ENCODE data around the gene HLX. TPM values are rescaled to one million over a fixed set of nuclear protein-coding genes. Genes with fewer than 3 reads are reported as not detected.

HLX gene
- total RNA-seq, 1 experiment from 2014 or later, result not detected

- peaks cover 3% of the 10 kb centered on the region for H3K4me1 ChIP-seq (ENCODE audit: insufficient read depth, low read length, poor library complexity, severe bottlenecking)
- no TSS peak for BruUV-seq (replicated peaks)
- no peak for DNase-seq (ENCODE audit: low spot score)
- H3K36me3 ChIP-seq (ENCODE audit: insufficient read depth, low read length, poor library complexity, severe bottlenecking), result no peaks in the 10 kb centered on the region
- H3K27me3 ChIP-seq (replicated peaks; ENCODE audit: insufficient read depth, low read depth, low read length, poor library complexity), result peaks cover 68% of the 10 kb centered on the region
- intact Hi-C loops (cut with micrococcal nuclease; ENCODE audit: unreplicated experiment), result loop anchor here (5.0 kb wide), 1 partner anchor 1581 kb away; no protein-coding TSS in a partner anchor
- H3K27ac ChIP-seq (ENCODE audit: low read depth, low read length, poor library complexity, severe bottlenecking), result no peak overlapping the region
- no peaks in the 10 kb centered on the region for H3K9me3 ChIP-seq (ENCODE audit: low read depth, low read length, poor library complexity, severe bottlenecking)
- H3K4me3 ChIP-seq (ENCODE audit: low read depth, low read length, poor library complexity, severe bottlenecking), result no peak overlapping the region
- ChIA-PET CTCF (no interaction called here), POLR2A (ENCODE audit: low non-redundant PET) (no interaction called here)
- TF ChIP-seq EZH2 (IDR thresholded peaks at IDR 0.05; ENCODE audit: borderline replicate concordance, low read depth, low read length, poor library complexity, severe bottlenecking), result peak; percentile 26
- TF ChIP-seq, protein P1, sequence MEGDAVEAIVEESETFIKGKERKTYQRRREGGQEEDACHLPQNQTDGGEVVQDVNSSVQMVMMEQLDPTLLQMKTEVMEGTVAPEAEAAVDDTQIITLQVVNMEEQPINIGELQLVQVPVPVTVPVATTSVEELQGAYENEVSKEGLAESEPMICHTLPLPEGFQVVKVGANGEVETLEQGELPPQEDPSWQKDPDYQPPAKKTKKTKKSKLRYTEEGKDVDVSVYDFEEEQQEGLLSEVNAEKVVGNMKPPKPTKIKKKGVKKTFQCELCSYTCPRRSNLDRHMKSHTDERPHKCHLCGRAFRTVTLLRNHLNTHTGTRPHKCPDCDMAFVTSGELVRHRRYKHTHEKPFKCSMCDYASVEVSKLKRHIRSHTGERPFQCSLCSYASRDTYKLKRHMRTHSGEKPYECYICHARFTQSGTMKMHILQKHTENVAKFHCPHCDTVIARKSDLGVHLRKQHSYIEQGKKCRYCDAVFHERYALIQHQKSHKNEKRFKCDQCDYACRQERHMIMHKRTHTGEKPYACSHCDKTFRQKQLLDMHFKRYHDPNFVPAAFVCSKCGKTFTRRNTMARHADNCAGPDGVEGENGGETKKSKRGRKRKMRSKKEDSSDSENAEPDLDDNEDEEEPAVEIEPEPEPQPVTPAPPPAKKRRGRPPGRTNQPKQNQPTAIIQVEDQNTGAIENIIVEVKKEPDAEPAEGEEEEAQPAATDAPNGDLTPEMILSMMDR (conservative IDR thresholded peaks at IDR 0.05; ENCODE audit: low read depth, low read length), result no peak
Measured at GRCh38 chr1:220876511-220877376, 2.5 kb upstream of the HLX start.

GRCh38 chr1:220877377-220878095 is 1.7 kb upstream of the HLX start:
- CTCF ChIA-PET, result interaction anchor here (0.6 kb wide), 1 partner anchor 325 kb away, joined by 3 read pairs; no protein-coding TSS in a partner anchor

More at GRCh38 chr1:220877377-220878095, 1.7 kb upstream of the HLX start:
- Histone ChIP-seq H3K4me1 (ENCODE audit: insufficient read depth, low read length, poor library complexity, severe bottlenecking) (peaks cover 3% of the 10 kb centered on the region), H3K27ac (ENCODE audit: low read depth, low read length, poor library complexity, severe bottlenecking) (no peak overlapping the region), H3K9me3 (ENCODE audit: low read depth, low read length, poor library complexity, severe bottlenecking) (no peaks in the 10 kb centered on the region), H3K27me3 (replicated peaks; ENCODE audit: insufficient read depth, low read depth, low read length, poor library complexity) (peaks cover 74% of the 10 kb centered on the region), H3K4me3 (ENCODE audit: low read depth, low read length, poor library complexity, severe bottlenecking) (no peak overlapping the region), H3K36me3 (ENCODE audit: insufficient read depth, low read length, poor library complexity, severe bottlenecking) (no peaks in the 10 kb centered on the region)
- peak; percentile 58 for TF ChIP-seq EZH2 (IDR thresholded peaks at IDR 0.05; ENCODE audit: borderline replicate concordance, low read depth, low read length, poor library complexity, severe bottlenecking)
- TF ChIP-seq, protein P1 (conservative IDR thresholded peaks at IDR 0.05; ENCODE audit: low read depth, low read length), result no peak
- no TSS peak for BruUV-seq (replicated peaks)
- no peak for DNase-seq (ENCODE audit: low spot score)
- intact Hi-C loops (cut with micrococcal nuclease; ENCODE audit: unreplicated experiment), result loop anchor here (5.0 kb wide), 1 partner anchor 1580 kb away; no protein-coding TSS in a partner anchor
- POLR2A ChIA-PET (ENCODE audit: low non-redundant PET), result no interaction called here
